Hypothalamus (tissue), 51 donors: Measurements from ENCODE around the gene PHRF1.

ENCODE experiments used
- DNase-seq, 51 donors: peaks; one replicate each; lab custom pipeline; 2025; lab: John Stamatoyannopoulos, UW

PHRF1 gene

GRCh38 chr11:624705-625635, 48.7 kb downstream of the PHRF1 start, which contains the start of gene CDHR5:
Gene CDHR5, minus strand, starts transcription at chr11:624955. Its CDS starts 53 bp downstream, at chr11:624902.
- no peak for DNase-seq

GRCh38 chr11:625636-626268, 49.5 kb downstream of the PHRF1 start:
- no peak for DNase-seq

- no peak for DNase-seq
Observed at GRCh38 chr11:626475-627307, 50.4 kb downstream of the PHRF1 start, which contains the start of gene SCT. Gene SCT, minus strand, starts transcription at chr11:627181. Its CDS starts 38 bp downstream, at chr11:627143.

GRCh38 chr11:627308-627576, 51.0 kb downstream of the PHRF1 start:
- no peak for DNase-seq

GRCh38 chr11:628056-628455, 51.8 kb downstream of the PHRF1 start:
- no peak for DNase-seq

GRCh38 chr11:629237-629583, 52.9 kb downstream of the PHRF1 start:
- DNase-seq, result no peak

- no peak for DNase-seq
Observed at GRCh38 chr11:630871-631270, 54.6 kb downstream of the PHRF1 start.

GRCh38 chr11:635945-636510, 59.8 kb downstream of the PHRF1 start:
- DNase-seq, result no peak

- DNase-seq, result peak in 2 of 51 donors; percentile 21 to 37
Observed at GRCh38 chr11:636511-637332, 60.5 kb downstream of the PHRF1 start, which contains the start of gene DRD4. Gene DRD4, plus strand, starts transcription at chr11:637269. Its CDS starts 36 bp downstream, at chr11:637305.

GRCh38 chr11:637333-637592, 61.0 kb downstream of the PHRF1 start:
- DNase-seq, result no peak

GRCh38 chr11:637593-638521, 61.6 kb downstream of the PHRF1 start:
- no peak for DNase-seq

- no peak for DNase-seq
Observed at GRCh38 chr11:638631-639331, 62.5 kb downstream of the PHRF1 start.

- DNase-seq, result no peak
Observed at GRCh38 chr11:639332-639955, 63.2 kb downstream of the PHRF1 start.

GRCh38 chr11:640021-640706, 63.9 kb downstream of the PHRF1 start:
- DNase-seq, result no peak

- DNase-seq, result no peak
Observed at GRCh38 chr11:641806-642370, 65.6 kb downstream of the PHRF1 start.

GRCh38 chr11:643366-643765, 67.1 kb downstream of the PHRF1 start:
- no peak for DNase-seq
